Skeletal muscle tissue (tissue), 4 donors: Measurements from ENCODE around the gene RPL13. TPM values are rescaled to one million over a fixed set of nuclear protein-coding genes. Genes with fewer than 3 reads are reported as not detected.

Experiments
- H3K27ac ChIP-seq: one replicate; pipeline ENCODE4 v1.7.0; 2013; ENCODE audit warnings: mild to moderate bottlenecking, low read depth, low read length, inconsistent platforms
- H3K27me3 ChIP-seq, 3 donors: one replicate each; pipeline ENCODE4 v1.7.0; 2013; ENCODE audit warnings: low read length in 3 of 3; ENCODE audit not compliant: control insufficient read depth in 3 of 3, insufficient read depth in 3 of 3
- H3K36me3 ChIP-seq, 3 donors: one replicate each; pipeline ENCODE4 v1.7.0; 2013; ENCODE audit warnings: low read length in 3 of 3; ENCODE audit not compliant: control insufficient read depth in 3 of 3, insufficient read depth in 3 of 3
- H3K4me1 ChIP-seq, 3 donors: one replicate each; pipeline ENCODE4 v1.7.0; 2013; ENCODE audit warnings: low read length in 3 of 3, mild to moderate bottlenecking in 3 of 3; ENCODE audit not compliant: control insufficient read depth in 3 of 3, insufficient read depth in 3 of 3
- H3K4me3 ChIP-seq, 3 donors: one replicate each; pipeline ENCODE4 v1.7.0; 2013; ENCODE audit warnings: low read length in 3 of 3
- H3K9ac ChIP-seq, 3 donors: one replicate each; pipeline ENCODE4 v1.7.0; 2013; ENCODE audit warnings: low read length in 3 of 3, mild to moderate bottlenecking in 3 of 3, moderate library complexity in 2 of 3, low read depth in 1 of 3
- H3K9me3 ChIP-seq, 3 donors: one replicate each; pipeline ENCODE4 v1.7.0; 2013; ENCODE audit warnings: low read length in 3 of 3; ENCODE audit not compliant: control insufficient read depth in 3 of 3
- total RNA-seq: library from RNA; depleted of rRNA; stranded (reverse); fragments of >200 nt; gene quantifications from one replicate; pipeline ENCODE4 v1.2.3, GENCODE V29; 2014
- donor health status: Osteomylitis.

The RPL13 gene
- total RNA-seq, 1 donor from 2014 or later = 2,337 TPM

- Histone ChIP-seq H3K9me3 (no peaks in the 10 kb centered on the region), H3K4me3 (no peak overlapping the region), H3K27ac (no peak overlapping the region), H3K9ac (no peak overlapping the region), H3K27me3 (no peaks in the 10 kb centered on the region), H3K4me1 (no peaks in the 10 kb centered on the region), H3K36me3 (peaks cover 63 to 81% (median 68%) of the 10 kb centered on the region in 3 donors)
Measured at GRCh38 chr16:89550421-89551007, 10.0 kb upstream of the RPL13 start.

GRCh38 chr16:89552329-89552728, 8.2 kb upstream of the RPL13 start:
- H3K9me3 ChIP-seq = no peaks in the 10 kb centered on the region
- no peak overlapping the region for H3K27ac ChIP-seq
- H3K4me1 ChIP-seq = no peaks in the 10 kb centered on the region
- H3K36me3 ChIP-seq = peaks cover 65 to 76% (median 73%) of the 10 kb centered on the region in 3 donors
- H3K9ac ChIP-seq = no peak overlapping the region
- H3K4me3 ChIP-seq = no peak overlapping the region
- no peaks in the 10 kb centered on the region for H3K27me3 ChIP-seq

- no peak overlapping the region for H3K27ac ChIP-seq
- H3K27me3 ChIP-seq = no peaks in the 10 kb centered on the region
- H3K36me3 ChIP-seq = peaks cover 64 to 74% (median 71%) of the 10 kb centered on the region in 3 donors
Measured at GRCh38 chr16:89552913-89553312, 7.6 kb upstream of the RPL13 start.

GRCh38 chr16:89553733-89554132, 6.7 kb upstream of the RPL13 start:
- Histone ChIP-seq H3K9me3 (no peaks in the 10 kb centered on the region), H3K27me3 (no peaks in the 10 kb centered on the region), H3K4me1 (no peaks in the 10 kb centered on the region), H3K4me3 (no peak overlapping the region), H3K36me3 (peaks cover 57 to 68% (median 63%) of the 10 kb centered on the region in 3 donors), H3K27ac (no peak overlapping the region), H3K9ac (no peak overlapping the region)

More at GRCh38 chr16:89552913-89553312, 7.6 kb upstream of the RPL13 start:
- no peaks in the 10 kb centered on the region for H3K9me3 ChIP-seq
- H3K4me3 ChIP-seq = no peak overlapping the region
- no peaks in the 10 kb centered on the region for H3K4me1 ChIP-seq
- no peak overlapping the region for H3K9ac ChIP-seq

GRCh38 chr16:89554343-89554742, 6.1 kb upstream of the RPL13 start:
- no peak overlapping the region for H3K9ac ChIP-seq
- no peaks in the 10 kb centered on the region for H3K4me1 ChIP-seq
- no peak overlapping the region for H3K4me3 ChIP-seq
- no peaks in the 10 kb centered on the region for H3K27me3 ChIP-seq
- H3K9me3 ChIP-seq = no peaks in the 10 kb centered on the region
- no peak overlapping the region for H3K27ac ChIP-seq
- peaks cover 51 to 64% (median 57%) of the 10 kb centered on the region in 3 donors for H3K36me3 ChIP-seq

- Histone ChIP-seq H3K36me3 (peaks cover 46 to 58% (median 51%) of the 10 kb centered on the region in 3 donors), H3K4me3 (no peak overlapping the region), H3K9me3 (no peaks in the 10 kb centered on the region), H3K27me3 (no peaks in the 10 kb centered on the region), H3K4me1 (peaks cover 3 to 6% (median 3%) of the 10 kb centered on the region in 3 donors), H3K9ac (no peak overlapping the region), H3K27ac (no peak overlapping the region)
Measured at GRCh38 chr16:89555265-89555664, 5.2 kb upstream of the RPL13 start.

- no peak overlapping the region for H3K27ac ChIP-seq
- no peaks in the 10 kb centered on the region for H3K9me3 ChIP-seq
- H3K4me3 ChIP-seq = no peak overlapping the region
- peaks cover 3 to 6% (median 3%) of the 10 kb centered on the region in 3 donors for H3K4me1 ChIP-seq
- H3K9ac ChIP-seq = no peak overlapping the region
- peaks cover 43 to 53% (median 45%) of the 10 kb centered on the region in 3 donors for H3K36me3 ChIP-seq
- H3K27me3 ChIP-seq = no peaks in the 10 kb centered on the region
Measured at GRCh38 chr16:89555780-89556179, 4.7 kb upstream of the RPL13 start.

GRCh38 chr16:89556750-89557689, 3.5 kb upstream of the RPL13 start:
- Histone ChIP-seq H3K9me3 (no peaks in the 10 kb centered on the region), H3K4me1 (peaks cover 12 to 16% (median 12%) of the 10 kb centered on the region in 3 donors), H3K27me3 (no peaks in the 10 kb centered on the region), H3K27ac (no peak overlapping the region), H3K9ac (no peak overlapping the region), H3K36me3 (peaks cover 39 to 55% (median 40%) of the 10 kb centered on the region in 3 donors), H3K4me3 (no peak overlapping the region)

- H3K36me3 ChIP-seq = peaks cover 39 to 57% (median 42%) of the 10 kb centered on the region in 3 donors
Measured at GRCh38 chr16:89557690-89558490, 2.6 kb upstream of the RPL13 start.

More at GRCh38 chr16:89557690-89558490, 2.6 kb upstream of the RPL13 start:
- no peak overlapping the region for H3K4me3 ChIP-seq
- no peaks in the 10 kb centered on the region for H3K27me3 ChIP-seq
- H3K27ac ChIP-seq = no peak overlapping the region
- H3K4me1 ChIP-seq = peaks cover 17 to 24% (median 18%) of the 10 kb centered on the region in 3 donors
- H3K9ac ChIP-seq = no peak overlapping the region
- no peaks in the 10 kb centered on the region for H3K9me3 ChIP-seq
